Suprapubic skin (tissue), 4 donors: ENCODE data around the gene PLA2G2D.

Experiments used
- POLR2A ChIP-seq, 2 donors: fragments of 450-650 bp; IDR thresholded peaks; one replicate each; pipeline ENCODE4 v1.6.1; 2017; ENCODE audit warnings: antibody characterized with exemption in 2 of 2, mild to moderate bottlenecking in 2 of 2, moderate library complexity in 2 of 2
- POLR2AphosphoS5 ChIP-seq, 3 donors: sonication (generic); formaldehyde crosslinking; IDR thresholded peaks; one replicate each; pipeline ENCODE4 v1.6.1; 2017; ENCODE audit warnings: antibody characterized with exemption in 3 of 3
- TF ChIP-seq, protein P1 (sequence below), 2 donors: fragments of 200-600 bp in 1 of 2; fragments of 450-650 bp in 1 of 2; sonication (generic) in 1 of 2; IDR thresholded peaks; one replicate each; pipeline ENCODE4 v1.5.1; 2016 to 2019; ENCODE audit warnings: antibody characterized with exemption in 2 of 2, mild to moderate bottlenecking in 1 of 2, moderate library complexity in 1 of 2

DNA sequence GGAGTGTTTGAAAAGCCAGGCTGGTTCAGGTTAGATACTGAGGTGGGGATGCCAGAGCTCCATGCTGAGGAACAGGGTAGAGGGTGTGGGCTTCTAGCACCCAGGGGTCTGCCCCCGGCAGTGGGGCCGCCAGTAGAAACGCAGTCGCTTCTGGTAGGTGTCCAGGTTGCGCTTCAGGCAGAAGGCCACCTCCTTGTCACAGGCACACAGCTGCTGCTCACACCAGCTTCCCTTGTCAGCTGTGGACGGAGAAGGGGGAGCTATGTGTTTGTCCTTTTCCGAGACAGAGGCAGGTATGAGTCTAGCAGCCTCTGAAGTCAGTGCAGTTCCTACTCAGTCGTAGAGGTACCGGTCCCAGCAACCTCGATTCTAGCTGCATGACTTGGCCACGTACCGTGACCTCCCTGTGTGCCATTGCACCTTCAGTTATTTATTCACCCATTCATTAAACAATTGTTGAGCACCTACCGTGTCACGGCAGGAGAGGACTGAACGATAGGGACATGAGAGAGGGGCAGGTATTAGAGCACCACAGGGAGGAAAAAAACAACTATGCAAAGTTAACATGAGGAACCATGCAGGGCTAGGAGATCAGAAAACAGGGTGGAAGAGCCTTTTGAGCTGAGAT, 5.2 kb downstream of the PLA2G2D start:
- TF ChIP-seq POLR2AphosphoS5 (IDR thresholded peaks at IDR 0.05) (no peak), POLR2A (IDR thresholded peaks at IDR 0.05) (no peak)
- TF ChIP-seq, protein P1, sequence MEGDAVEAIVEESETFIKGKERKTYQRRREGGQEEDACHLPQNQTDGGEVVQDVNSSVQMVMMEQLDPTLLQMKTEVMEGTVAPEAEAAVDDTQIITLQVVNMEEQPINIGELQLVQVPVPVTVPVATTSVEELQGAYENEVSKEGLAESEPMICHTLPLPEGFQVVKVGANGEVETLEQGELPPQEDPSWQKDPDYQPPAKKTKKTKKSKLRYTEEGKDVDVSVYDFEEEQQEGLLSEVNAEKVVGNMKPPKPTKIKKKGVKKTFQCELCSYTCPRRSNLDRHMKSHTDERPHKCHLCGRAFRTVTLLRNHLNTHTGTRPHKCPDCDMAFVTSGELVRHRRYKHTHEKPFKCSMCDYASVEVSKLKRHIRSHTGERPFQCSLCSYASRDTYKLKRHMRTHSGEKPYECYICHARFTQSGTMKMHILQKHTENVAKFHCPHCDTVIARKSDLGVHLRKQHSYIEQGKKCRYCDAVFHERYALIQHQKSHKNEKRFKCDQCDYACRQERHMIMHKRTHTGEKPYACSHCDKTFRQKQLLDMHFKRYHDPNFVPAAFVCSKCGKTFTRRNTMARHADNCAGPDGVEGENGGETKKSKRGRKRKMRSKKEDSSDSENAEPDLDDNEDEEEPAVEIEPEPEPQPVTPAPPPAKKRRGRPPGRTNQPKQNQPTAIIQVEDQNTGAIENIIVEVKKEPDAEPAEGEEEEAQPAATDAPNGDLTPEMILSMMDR (IDR thresholded peaks at IDR 0.05), result no peak
